ENCODE data around the gene ING4.

The ING4 gene

GRCh38 chr12:6632026-6632983, 30.6 kb downstream of the ING4 start:
- DNase-seq = peak; percentile 78

GRCh38 chr12:6631549-6631961, 31.4 kb downstream of the ING4 start:
- no peak for DNase-seq

GRCh38 chr12:6630736-6631135, 32.2 kb downstream of the ING4 start:
- no peak for DNase-seq

GRCh38 chr12:6627616-6628015, 35.3 kb downstream of the ING4 start:
- DNase-seq = no peak

GRCh38 chr12:6626654-6627283, 36.1 kb downstream of the ING4 start:
- DNase-seq = no peak

GRCh38 chr12:6620885-6621274, 42.0 kb downstream of the ING4 start:
- no peak for DNase-seq

- DNase-seq = peak; percentile 95
Observed at GRCh38 chr12:6620137-6620884, 42.6 kb downstream of the ING4 start.

GRCh38 chr12:6618483-6619225, 44.3 kb downstream of the ING4 start:
- no peak for DNase-seq

GRCh38 chr12:6615802-6616201, 47.1 kb downstream of the ING4 start:
- no peak for DNase-seq

- DNase-seq = no peak
Observed at GRCh38 chr12:6614513-6615172, 48.3 kb downstream of the ING4 start.

GRCh38 chr12:6613776-6614512, 49.0 kb downstream of the ING4 start:
- peak; percentile 100 for DNase-seq

- DNase-seq = peak; percentile 92
Observed at GRCh38 chr12:6613015-6613775, 49.7 kb downstream of the ING4 start.

- no peak for DNase-seq
Observed at GRCh38 chr12:6612652-6613014, 50.3 kb downstream of the ING4 start.

- no peak for DNase-seq
Observed at GRCh38 chr12:6612247-6612646, 50.7 kb downstream of the ING4 start.

- DNase-seq = peak; percentile 75
Observed at GRCh38 chr12:6608592-6609281, 54.2 kb downstream of the ING4 start.

GRCh38 chr12:6607751-6608591, 54.9 kb downstream of the ING4 start:
- DNase-seq = peak; percentile 86

- peak; percentile 82 for DNase-seq
Observed at GRCh38 chr12:6606331-6607131, 56.4 kb downstream of the ING4 start.

All from islet precursor cell (in vitro differentiated cells).